Stimulated activated CD8-positive, alpha-beta memory T cell treated with anti-CD3 and anti-CD28 coated beads, Interleukin-12 subunit alpha, Interleukin-12 subunit beta, amount 100 ng/mL, for 4 hours (primary cell): ENCODE data around the gene GRID1.

Source experiments
- DNase-seq: peaks from one replicate; pipeline ENCODE4 v3.0.0-alpha.2; 2020; ENCODE audit warnings: low read depth

The GRID1 gene

GRCh38 chr10:85611746-85612377, 754.7 kb downstream of the GRID1 start:
- no peak for DNase-seq

DNA sequence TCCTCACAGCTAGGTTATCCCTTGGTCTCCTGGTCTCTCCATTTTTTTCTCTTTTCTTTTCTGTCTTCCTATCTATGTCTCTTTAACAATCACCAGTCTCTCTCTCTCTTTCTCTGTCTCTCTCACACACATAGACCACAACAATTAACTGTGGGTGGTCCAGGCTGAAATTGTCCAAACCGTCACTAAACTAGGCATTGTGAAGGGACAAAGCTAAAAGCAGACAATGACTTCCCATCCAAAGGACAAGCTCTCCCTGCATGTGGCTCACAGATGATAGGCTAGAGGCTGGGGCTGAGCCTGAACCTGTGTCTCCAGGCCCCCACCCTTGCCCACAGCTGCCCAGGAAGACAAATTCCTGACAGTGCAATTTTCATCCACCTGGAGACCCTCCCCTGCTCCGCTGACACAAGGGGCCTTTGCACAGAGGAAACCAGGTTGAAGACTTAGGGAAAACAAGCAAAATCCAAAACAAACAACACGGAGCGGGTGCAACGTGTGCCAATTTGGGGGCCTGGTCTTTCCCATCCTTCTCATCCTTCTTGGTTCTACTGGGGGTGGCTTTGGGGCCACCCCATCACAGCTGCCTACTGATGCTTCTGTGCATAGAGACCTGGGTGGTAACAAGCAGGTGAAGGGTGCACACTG, 755.4 kb downstream of the GRID1 start:
- no peak for DNase-seq

DNA sequence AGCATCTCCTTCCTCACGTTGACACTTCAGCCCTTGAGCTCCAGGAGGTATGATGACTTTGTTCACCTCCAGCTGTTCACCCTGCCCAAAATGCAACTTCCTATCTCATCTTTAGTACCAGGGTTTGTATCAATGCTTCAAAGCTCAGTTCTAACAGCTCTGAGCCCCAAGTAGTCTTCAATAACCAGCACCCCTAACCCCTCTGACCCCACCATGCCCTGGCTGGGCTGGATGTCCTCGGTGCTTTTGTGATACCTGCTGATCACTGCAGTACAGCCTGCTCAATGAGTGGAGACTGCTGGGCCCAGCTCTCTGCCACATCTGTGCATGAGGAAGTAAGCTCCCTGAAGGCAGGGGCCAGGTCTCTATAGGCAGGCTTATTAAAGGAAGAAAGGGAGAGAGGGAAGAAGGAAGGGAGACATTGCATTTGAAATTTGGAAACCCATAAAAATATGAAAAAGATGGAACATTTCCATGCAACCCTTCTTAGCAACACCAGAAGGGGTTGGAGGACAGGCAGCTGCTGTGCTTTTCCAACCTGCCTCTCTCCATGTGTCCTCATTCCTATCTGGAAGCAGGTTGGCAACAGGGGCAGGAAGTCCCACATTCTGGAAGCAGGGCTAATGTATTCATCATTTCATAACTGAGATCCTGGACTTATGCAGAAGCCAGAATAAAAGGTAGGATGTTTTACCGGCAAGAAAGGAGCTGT, 756.1 kb downstream of the GRID1 start:
- no peak for DNase-seq

- no peak for DNase-seq
These were observed 757.1 kb downstream of the GRID1 start for GRCh38 chr10:85609509-85609908.

DNA sequence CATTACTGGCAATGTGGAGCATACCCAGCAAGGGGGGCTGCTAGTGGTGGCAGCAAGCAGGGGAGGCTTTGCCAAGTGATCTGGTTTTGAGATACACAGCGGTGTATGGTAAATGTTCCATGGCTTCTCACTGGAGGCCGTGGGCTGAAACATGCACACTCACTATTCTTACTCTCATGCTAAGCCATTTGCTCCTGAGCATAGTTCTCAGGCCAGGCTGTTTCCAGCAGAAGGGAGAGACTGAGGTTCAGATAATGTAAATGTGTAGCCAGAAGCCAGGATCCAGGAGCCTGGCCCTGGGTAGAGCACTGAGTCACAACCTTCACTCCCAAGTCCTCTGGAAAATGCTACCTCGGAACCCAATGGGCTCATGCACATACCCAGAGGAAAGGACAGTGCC, 757.9 kb downstream of the GRID1 start:
- DNase-seq, result no peak

DNA sequence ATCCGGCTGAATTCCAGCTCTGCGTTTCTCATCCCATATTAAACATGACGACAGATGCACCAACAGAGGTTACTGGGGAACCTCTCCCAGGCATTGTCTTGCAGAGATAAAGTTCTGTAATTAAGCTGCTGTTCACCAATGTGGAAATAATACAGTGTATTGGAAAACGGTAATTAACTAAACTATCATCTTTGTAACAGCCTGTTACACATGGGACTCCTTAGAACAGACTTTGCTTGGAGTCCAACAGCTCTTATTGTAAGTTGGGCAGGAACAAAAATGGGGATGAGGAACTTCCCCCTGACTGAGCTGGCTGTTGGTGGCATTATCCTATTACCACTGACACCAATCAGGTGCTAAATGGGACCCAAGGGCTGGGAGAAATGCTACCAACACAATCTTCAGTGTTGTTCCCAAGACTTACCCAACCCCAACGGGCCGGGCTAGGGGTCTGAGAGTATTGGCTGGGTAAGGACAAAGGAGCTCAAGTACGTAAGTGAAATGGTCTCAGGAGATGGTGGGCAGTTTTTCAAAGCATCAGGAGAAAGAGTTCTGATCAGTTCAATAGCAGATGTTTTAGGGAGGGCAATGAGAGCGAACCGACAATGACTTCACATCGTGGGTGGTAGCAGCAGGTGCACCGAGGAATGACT, 759.4 kb downstream of the GRID1 start:
- DNase-seq, result no peak

GRCh38 chr10:85606401-85606800, 760.2 kb downstream of the GRID1 start:
- DNase-seq, result no peak

DNA sequence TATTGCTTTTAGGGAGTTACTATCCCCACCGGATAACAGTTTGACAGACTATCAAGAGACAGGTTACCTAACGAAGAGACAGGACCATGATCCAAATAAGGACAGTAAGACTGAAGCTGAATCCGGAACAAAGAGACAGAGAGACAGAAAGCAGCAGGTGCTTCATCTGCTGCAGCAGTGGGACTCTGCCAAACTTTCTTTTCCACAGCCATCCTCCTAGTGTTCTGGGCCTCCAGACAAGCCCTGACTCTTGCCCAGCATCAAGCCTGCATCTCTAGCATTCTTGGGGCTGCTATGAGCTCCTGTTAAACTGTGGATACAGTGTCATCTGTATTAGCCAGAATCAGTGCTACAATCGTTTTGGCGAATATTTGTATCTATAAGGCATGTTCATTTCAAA, 761.7 kb downstream of the GRID1 start:
- no peak for DNase-seq

DNA sequence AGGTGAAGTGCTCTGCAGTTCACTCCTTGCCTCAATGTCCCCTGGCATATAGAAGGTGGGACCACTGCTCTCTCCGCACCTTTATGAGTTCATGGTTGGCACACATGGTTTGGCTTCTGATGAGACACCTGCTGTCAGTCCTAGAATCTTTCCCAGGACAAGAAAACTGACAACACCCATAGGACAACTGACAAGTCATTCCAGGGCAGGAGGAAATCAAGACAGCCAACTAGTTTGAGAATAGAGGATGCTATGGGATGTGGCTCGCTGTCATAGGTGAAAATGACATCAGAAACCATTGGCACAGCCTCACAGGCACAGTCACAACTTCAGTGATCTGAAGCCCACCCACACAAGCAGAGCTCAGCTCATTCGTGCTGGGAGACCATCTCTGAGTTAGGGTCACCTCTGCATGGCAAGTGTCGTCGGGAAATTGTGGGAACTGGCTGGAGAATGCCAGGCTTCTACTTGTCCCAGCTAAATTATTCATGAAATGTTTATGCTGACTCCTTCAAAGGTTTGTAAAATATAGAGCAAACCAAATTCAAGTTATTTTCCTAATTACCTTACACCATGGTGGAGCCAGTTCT, 762.4 kb downstream of the GRID1 start:
- no peak for DNase-seq

GRCh38 chr10:85603151-85603940, 763.2 kb downstream of the GRID1 start:
- no peak for DNase-seq

DNA sequence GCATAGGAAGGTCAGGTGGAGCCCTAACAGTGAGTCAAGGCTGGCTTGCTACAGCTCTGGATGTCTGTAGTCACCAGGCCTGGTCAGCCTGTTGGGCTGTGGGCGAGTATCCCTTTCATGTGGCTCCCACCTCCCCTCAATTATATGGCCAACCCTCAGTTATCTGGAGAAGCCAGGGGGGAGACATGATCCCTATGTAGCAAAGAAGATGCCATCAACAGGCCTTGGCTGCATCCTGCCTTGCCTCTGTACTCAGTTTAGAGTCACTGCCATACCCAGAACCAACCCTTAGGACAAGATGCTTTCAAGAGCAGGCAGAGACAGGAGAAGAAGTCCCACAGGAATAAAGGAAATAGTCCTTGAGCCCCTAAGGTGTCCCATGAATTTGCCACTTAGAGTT, 763.9 kb downstream of the GRID1 start:
- no peak for DNase-seq

- no peak for DNase-seq
These were observed 764.3 kb downstream of the GRID1 start for GRCh38 chr10:85602306-85602705.

DNA sequence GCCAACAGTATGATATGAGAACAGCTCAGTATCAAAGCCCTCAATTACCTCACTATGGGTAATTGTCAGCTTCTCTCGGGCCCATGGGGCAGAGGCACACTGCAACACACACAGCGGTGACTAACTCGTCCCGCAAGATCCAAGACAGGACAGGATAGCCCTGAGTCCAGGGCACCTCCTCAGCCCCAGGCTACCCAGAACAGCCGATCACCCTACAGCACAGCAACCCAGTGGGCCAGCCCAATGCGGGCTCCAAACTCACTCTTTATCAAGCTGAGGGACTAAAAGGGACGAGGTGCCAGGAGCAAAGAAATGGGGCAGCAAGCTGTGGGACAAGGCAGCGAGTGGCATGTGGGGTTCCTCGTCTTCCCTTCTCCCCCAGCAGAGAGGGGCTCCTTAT, 765.1 kb downstream of the GRID1 start:
- DNase-seq, result no peak

GRCh38 chr10:85600744-85601081, 765.9 kb downstream of the GRID1 start:
- no peak for DNase-seq

- DNase-seq, result no peak
These were observed 766.4 kb downstream of the GRID1 start for GRCh38 chr10:85600026-85600743.

DNA sequence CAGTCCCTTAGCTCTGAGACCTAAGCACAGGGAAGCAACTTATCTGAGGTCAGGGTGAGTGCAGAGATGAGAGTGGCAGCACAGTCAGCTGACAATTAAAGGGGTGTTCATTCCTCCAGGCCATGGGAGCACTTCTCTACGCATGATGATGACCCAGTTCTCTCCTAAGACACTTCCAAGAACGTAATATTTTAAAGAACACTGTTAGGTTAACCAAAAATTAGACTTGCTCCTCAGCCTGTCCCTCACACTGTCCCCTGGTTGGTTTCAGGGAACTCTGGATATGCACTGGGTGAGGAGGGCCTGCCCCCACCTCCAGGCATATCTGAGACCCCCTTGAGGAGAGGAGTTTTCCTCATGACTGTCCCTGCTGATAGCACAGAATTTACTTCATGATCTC, 767.5 kb downstream of the GRID1 start:
- DNase-seq, result no peak

DNA sequence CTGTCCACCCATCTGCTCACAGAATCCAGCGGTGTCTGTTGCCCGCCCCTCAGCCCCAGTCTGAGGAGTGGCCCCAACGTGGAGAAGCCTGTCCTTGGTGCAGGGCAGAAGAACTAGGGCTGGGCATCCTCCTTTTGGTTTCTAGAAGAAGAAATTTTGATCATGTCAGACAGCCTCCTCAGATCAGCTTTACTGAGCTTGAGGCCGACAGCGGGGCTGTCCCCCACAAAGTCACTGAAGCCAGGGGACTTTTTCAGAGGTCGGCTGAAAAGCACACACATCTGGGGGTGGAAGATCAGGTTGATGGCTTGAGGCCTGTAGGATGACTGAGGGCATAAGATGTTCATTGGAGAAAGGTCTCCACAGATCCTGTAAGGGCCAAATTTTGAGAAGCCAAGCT, 767.9 kb downstream of the GRID1 start:
- DNase-seq, result no peak

- DNase-seq, result no peak
These were observed 769.6 kb downstream of the GRID1 start for GRCh38 chr10:85597006-85597405.

GRCh38 chr10:85596389-85596788, 770.2 kb downstream of the GRID1 start:
- no peak for DNase-seq

DNA sequence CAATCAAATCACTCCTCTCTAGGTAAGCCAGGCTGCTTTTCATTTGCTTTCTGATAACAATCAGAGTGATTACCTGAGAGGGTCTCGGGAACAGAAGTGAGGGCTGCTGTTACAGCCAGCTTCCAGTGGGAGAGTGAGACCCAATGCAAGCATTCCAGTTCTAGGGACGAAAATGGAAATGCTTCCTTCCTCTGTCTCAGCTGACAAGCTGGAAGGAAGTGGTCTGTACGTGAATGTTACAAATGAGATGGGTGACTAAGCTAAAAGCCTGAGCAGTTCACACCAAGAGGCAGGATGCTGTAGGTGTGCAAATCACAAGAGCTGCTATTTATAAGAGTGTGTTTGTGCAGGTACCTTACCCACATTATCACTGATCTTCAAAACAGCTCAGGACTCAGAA, 772.4 kb downstream of the GRID1 start:
- DNase-seq, result no peak

- DNase-seq, result no peak
These were observed 773.3 kb downstream of the GRID1 start for GRCh38 chr10:85593226-85593772.
